SHP77 (cell line): Measurements from ENCODE around the gene SYN1.
"Not testable (repeated sequence)": the region's sequence is repeated elsewhere in the genome, so short reads cannot be mapped to it uniquely, and the experiment has no call there.

Experiments used
- DNase-seq, 2 experiments: peaks; one replicate each; lab custom pipeline; 2025; lab: John Stamatoyannopoulos, UW

Gene SYN1

GRCh38 chrX:47633689-47634590 lies 14.3 kb upstream of the SYN1 start:
- no peak for DNase-seq

GRCh38 chrX:47632666-47633065 lies 13.0 kb upstream of the SYN1 start:
- DNase-seq, result no peak

- no peak for DNase-seq
These were observed 12.0 kb upstream of the SYN1 start for GRCh38 chrX:47631676-47632075.

GRCh38 chrX:47629419-47630200 lies 10.0 kb upstream of the SYN1 start, which contains the start of gene CFP:
Gene CFP (minus strand): TSS chrX:47629930. CDS start chrX:47629844, 86 bp downstream.
- no peak for DNase-seq

GRCh38 chrX:47628982-47629381 lies 9.3 kb upstream of the SYN1 start:
- DNase-seq, result no peak

GRCh38 chrX:47625365-47625764 lies 5.7 kb upstream of the SYN1 start:
- DNase-seq, result no peak

GRCh38 chrX:47623540-47624027 lies 3.9 kb upstream of the SYN1 start:
- DNase-seq, result peak; percentile 84 to 92

- DNase-seq, result no peak
These were observed 2.2 kb upstream of the SYN1 start for GRCh38 chrX:47621851-47622250.

- DNase-seq, result no peak
These were observed 637 bp upstream of the SYN1 start for GRCh38 chrX:47620303-47620685.

- no peak for DNase-seq
These were observed 653 bp downstream of the SYN1 start for GRCh38 chrX:47618923-47619485.

- DNase-seq, result no peak
These were observed 5.0 kb downstream of the SYN1 start for GRCh38 chrX:47614618-47615017.

GRCh38 chrX:47613082-47613481 lies 6.6 kb downstream of the SYN1 start:
- DNase-seq, result no peak

- no peak for DNase-seq
These were observed 7.2 kb downstream of the SYN1 start for GRCh38 chrX:47612418-47612817.

- no peak for DNase-seq
These were observed 7.7 kb downstream of the SYN1 start for GRCh38 chrX:47611926-47612325.

- DNase-seq, result no peak
These were observed 8.2 kb downstream of the SYN1 start for GRCh38 chrX:47611489-47611888.

GRCh38 chrX:47610511-47610910 lies 9.1 kb downstream of the SYN1 start:
- no peak for DNase-seq

- DNase-seq, result no peak
These were observed 11.4 kb downstream of the SYN1 start for GRCh38 chrX:47608130-47608810.

GRCh38 chrX:47607091-47607490 lies 12.6 kb downstream of the SYN1 start:
- DNase-seq, result no peak

GRCh38 chrX:47605024-47605423 lies 14.6 kb downstream of the SYN1 start:
- DNase-seq, result no peak

GRCh38 chrX:47603125-47603524 lies 16.5 kb downstream of the SYN1 start:
- DNase-seq, result not testable (repeated sequence)

- DNase-seq, result no peak
These were observed 22.4 kb downstream of the SYN1 start for GRCh38 chrX:47597222-47597621.

GRCh38 chrX:47596256-47596655 lies 23.4 kb downstream of the SYN1 start:
- DNase-seq, result no peak
